NCI-H1694 treated with DMSO at 0.1 percent for 48 hours (cell line): ENCODE measurements around the gene SMCR8.
"Not testable (repeated sequence)": the region's sequence is repeated elsewhere in the genome, so short reads cannot be mapped to it uniquely, and the experiment has no call there.

Source experiments
- DNase-seq: peaks from one replicate; lab custom pipeline; 2025; lab: John Stamatoyannopoulos, UW

The SMCR8 gene

DNA sequence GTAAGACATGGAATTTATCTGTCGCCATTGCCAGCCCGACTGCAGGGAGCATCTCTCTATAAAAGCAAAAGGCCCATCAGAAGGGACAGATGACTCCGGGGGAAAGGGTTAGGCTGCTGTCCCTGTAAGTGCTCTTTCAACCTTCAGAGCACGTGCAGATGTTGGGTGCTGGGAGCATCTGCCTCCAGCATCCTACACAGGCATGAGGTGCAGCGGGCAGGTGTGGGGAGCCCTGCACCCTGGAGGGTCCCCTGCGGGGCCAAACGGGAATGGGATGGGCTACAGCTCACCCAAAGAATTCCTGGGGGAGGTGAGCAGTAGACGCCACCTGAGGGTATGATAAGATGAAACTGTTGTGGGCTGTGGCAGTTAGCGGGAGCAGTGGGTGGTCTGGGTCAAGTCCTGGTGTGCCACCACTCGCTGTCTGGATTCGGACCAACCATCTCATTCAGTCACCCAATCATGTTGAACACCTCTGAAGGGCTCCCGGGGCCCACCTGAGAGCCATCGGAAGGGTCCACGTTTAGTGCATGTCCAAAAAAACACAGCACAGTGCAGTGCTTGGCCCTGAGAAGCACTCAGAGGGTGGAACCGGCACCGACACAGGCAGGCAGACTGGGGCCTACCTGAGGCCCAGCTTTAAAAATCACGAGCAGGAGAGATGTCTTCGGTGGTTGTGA is 3.8 kb downstream of the SMCR8 start:
- DNase-seq = no peak

DNA sequence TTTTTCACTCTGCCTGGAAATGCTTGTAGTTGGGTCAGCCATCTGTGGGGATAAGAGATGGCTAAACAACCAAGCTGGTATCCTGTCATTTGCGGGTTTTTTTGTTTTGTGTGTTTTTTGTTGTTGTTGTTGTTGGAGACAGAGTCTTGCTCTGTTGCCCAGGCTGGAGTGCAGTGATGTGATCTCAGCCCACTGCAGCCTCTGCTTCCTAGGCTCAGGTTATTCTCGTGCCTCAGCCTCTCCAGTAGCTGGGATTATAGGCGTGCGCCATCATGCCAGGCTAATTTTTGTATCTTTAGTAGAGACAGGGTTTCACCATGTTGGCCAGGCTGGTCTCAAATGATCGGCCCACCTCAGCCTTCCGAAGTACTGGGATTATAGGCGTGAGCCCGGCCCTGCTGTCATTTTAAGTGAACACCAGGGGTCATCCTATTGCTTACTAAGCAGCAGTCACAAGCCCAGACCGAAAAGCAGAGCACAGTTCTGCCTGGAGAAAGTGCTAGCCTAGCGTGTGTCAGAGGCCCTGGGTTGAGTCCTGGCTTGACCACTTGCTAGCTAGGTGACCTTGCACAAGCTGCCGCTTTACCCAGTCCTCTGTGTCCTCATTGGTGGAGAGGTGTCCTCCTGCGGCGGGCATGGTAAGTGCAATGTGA is 4.6 kb downstream of the SMCR8 start:
- peak; percentile 32 for DNase-seq

- DNase-seq = no peak
Measured at GRCh38 chr17:18320301-18320700, 5.2 kb downstream of the SMCR8 start.

DNA sequence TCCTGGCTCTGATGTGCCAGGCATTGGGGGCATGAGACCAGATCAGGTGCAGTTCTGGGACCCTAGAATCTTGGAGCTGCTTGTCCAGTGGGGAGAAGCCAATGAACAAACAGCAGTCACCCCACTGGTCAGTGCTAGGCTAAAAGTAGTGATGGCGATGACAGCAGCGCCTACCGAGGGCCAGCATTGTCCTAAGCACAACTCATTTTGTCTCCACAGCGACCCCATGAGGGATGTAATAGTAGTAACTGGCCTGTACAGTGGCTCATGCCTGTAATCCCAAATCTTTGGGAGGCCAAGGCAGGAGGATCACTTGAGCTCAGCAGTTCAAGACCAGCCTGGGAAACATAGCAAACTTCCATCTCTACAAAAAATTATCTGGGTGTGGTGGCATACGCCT is 6.2 kb downstream of the SMCR8 start:
- no peak for DNase-seq

DNA sequence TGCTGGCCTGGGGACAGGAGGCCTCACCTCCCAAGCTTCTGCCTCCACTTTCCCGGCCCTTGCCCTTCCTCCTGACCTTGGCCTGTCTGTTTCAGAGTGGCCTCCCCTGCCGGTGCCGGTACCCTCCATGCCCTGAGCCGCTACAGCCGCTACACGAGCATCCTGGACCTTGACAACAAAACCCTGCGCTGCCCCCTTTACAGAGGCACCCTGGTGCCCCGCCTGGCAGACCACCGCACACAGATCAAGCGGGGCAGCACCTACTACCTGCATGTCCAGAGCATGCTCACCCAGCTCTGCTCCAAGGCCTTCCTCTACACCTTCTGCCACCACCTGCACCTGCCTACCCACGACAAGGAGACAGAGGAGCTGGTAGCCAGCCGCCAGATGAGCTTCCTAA is 7.4 kb downstream of the SMCR8 start:
- DNase-seq = no peak

DNA sequence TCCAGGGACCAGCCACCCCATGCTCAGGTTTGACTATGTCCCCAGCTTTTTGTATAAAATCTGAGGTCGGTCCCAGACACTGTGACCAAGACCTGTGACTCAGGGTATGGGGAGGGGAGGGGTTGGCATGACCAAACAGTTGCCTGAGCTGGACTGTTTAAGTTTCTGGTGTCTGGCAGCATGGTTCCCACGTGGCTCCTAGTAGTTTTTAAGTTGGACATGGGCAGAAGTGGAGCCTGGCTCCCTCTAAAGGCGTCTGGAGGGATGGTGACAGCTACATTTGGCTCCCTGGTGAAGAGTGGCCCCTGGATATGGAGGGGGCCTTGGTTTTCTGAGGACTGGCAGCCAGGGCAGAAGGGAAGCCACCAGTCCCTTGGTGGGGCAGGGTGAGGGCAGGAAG is 7.9 kb downstream of the SMCR8 start:
- no peak for DNase-seq

GRCh38 chr17:18323507-18324139 is 8.5 kb downstream of the SMCR8 start:
- DNase-seq = no peak

DNA sequence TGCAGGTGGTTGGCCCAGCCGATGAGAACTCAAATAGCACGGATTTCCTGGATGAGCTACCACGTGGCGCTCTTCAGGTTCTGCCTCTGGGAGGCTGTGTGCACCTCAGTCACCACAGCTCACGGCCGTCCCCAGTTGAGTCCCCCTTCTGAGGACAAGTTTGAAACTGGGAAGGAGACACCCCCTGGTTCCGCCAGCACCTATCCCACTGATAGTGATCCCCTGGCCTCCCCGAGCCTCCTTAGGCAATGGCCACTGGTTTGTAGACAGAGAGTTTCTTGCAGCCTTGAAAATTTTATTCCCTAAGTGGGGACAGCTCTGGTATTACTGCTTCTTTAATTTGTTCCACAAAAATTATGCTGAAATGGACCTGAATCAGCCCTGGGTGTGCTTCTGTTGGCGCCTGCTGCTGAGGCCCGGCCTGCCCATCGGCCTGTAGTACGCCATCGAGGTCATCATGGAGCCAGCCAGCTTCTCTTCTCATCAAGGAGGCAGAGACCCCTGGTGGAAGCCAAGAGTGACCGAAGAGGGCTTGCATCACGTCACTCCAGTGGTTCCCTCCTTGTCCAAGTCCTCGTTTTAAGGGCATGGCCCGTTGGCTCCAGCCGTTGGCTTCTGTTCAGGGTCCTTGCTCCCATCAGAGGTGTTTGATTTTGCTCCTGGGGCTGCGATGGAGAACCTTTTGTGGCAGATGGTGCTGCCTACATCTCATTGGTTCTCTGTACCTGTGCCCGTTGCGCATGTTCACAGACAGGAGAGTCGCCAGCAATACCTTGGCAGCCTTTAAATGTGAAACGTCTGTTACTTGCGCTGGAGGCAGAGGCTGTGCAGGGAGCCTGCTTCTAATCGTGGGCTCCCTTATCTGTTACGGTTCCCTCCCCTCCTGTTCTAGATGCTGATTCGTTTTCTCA is 9.3 kb downstream of the SMCR8 start:
- DNase-seq = no peak

- DNase-seq = no peak
Measured at GRCh38 chr17:18326039-18326438, 10.9 kb downstream of the SMCR8 start.

DNA sequence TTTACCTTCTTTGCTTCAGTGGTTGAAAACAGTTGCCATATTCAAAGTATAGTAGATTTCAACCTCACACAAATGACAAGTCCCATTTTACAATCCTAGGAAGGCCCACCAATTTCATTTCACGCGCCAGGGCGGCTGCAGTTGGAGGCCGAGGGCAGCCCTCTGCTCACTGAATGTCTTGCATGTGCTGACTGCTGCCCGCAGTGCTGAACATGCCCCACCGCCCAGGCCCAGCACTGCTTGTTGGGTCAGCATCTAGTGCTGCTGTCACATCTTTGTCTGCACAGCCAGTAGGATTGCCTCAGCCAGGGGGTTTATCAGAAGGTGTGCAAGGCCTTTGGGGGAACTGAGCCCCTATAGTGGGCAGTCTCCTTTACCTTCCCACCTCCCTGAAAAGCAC is 11.5 kb downstream of the SMCR8 start:
- no peak for DNase-seq

DNA sequence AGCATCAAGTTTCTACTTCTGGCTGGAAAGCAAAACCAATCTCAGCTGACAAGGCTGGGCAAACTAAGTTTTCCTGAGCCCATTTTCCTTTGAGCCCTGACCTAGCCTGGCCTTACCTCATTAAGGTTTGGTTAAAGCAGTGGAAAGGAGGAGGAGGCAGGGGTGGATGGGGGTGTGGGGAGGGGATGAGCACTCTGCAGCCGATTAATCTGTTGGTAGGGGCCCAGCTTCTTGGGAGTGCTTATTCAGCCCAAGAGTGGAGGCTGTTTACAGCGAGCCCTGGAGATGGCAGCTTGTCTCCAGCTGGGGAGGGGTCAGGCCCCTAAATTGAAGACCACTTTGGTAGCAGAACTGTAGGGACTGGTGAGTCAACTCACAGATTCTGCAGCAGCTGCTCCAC is 12.0 kb downstream of the SMCR8 start:
- no peak for DNase-seq

- no peak for DNase-seq
Measured at GRCh38 chr17:18327556-18327955, 12.5 kb downstream of the SMCR8 start.

- no peak for DNase-seq
Measured at GRCh38 chr17:18328643-18329204, 13.6 kb downstream of the SMCR8 start.

DNA sequence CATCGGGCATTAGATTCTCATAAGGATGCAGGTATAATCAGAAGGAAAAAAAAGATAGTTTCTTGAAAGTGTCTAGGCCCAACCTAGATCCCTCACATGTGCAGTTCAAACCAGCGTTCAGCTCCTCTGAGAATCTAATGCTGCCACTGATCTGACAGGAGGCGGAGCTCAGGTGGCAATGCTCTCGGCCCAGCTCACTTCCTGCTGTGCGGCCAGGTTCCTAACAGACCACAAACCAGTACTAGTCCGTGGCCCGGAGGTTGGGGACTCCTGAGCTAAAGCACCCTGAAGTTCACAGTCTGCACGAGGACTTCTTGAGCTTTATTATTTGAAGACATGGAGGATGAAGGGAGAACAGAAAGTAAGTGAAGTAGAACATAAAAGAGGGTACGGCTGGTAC is 16.8 kb downstream of the SMCR8 start:
- DNase-seq = no peak

DNA sequence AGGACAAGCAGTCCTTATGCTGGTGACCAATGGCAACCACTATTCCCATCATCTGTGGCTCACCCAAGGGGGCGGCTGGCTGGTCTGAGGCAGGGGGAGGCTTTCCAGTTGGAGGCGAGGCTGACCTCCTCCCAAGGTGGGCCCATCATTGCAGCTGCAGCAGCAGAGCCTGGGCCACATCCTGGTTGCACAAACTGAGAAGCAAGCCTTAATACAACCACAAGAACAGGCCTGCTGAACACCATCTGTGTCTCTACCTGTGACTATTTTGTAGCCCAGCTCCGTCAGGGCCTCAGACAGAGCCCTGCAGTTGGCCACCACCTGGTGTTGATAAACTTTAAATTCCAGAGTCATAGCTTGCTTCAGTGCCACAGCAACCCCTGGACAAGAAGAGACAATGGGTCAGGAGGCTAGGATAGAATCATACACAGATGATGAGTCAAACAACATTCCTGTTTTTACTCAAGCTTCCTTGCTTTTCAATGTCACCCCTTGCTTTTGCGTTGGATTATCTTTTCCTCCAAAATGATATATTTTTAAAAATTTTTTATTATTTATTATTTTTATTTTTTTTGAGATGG is 17.9 kb downstream of the SMCR8 start:
- no peak for DNase-seq

- not testable (repeated sequence) for DNase-seq
Measured at GRCh38 chr17:18338158-18338557, 23.1 kb downstream of the SMCR8 start.

- DNase-seq = no peak
Measured at GRCh38 chr17:18339933-18340332, 24.8 kb downstream of the SMCR8 start.

GRCh38 chr17:18344021-18344420 is 28.9 kb downstream of the SMCR8 start:
- DNase-seq = no peak

GRCh38 chr17:18353541-18353940 is 38.4 kb downstream of the SMCR8 start:
- DNase-seq = no peak

- DNase-seq = no peak
Measured at GRCh38 chr17:18356624-18357023, 41.5 kb downstream of the SMCR8 start.

DNA sequence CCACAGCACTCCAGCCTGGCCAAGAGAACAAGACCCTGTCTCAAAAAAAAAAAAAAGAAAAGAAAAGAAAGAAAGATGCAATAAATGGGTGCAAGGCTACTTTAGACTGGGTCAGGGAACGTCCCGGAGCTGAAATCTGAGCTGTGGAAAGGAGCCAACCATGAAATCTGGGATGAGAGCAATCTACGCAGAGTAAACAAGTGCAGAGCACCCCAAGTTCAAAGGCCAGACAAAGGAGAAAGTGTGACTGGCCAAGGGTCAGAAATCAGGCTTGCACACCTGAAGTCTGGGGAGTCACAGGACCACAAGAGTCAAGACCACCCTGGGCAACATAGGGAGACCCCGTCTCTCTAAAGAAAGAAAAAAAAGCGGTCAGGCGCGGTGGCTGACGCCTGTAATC is 45.4 kb downstream of the SMCR8 start:
- no peak for DNase-seq
